NCI-H1048 (cell line): ENCODE measurements around the gene PACS1.
A peak's percentile ranks its signal among the peaks of the same experiment; 100 is the strongest.
"Not testable (repeated sequence)": the region's sequence is repeated elsewhere in the genome, so short reads cannot be mapped to it uniquely, and the experiment has no call there.

ENCODE experiments used
- DNase-seq: peaks from one replicate; lab custom pipeline; 2025; lab: John Stamatoyannopoulos, UW

PACS1 gene

GRCh38 chr11:66069715-66070603 is at the start of gene PACS1:
TSS of gene PACS1 (plus strand) at chr11:66070272. CDS start at chr11:66070487, 215 bp downstream.
- peak; percentile 29 for DNase-seq

DNA sequence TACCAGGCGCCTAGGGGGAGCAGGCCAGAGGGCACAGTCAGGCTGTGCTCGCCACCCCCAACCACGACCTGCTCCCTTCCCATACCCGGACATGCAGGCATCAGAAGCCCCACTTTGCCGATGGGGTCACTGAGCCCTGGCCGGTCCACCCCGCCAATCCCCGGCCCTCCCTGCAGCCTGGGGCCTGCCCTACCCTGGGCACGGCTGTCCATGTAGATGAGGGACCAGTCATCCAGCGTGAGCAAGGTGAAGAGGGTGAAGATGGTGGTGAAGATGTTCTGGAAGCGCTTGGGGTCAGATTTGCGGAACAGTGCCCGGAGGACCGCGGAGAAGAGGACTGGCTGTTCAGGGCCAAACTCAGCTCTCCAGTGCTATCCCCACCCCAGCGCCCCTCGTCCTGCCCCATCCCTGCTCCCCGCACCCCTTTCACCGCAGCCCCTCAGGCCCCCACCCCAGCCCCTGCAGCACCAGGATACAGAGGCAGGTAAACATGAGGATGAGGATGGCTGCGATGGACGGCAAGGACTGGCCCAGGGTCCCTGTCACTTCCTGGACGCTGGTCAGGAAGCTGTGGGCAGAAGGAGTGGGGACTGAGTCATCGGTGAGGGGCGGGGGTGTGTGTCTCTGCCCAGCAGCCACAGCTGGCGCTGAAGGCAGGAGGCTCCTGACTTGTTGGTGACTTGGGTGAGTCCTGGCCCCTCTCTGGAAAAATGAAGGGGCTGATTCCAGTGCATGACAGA is 49.3 kb upstream of the PACS1 start:
- no peak for DNase-seq

DNA sequence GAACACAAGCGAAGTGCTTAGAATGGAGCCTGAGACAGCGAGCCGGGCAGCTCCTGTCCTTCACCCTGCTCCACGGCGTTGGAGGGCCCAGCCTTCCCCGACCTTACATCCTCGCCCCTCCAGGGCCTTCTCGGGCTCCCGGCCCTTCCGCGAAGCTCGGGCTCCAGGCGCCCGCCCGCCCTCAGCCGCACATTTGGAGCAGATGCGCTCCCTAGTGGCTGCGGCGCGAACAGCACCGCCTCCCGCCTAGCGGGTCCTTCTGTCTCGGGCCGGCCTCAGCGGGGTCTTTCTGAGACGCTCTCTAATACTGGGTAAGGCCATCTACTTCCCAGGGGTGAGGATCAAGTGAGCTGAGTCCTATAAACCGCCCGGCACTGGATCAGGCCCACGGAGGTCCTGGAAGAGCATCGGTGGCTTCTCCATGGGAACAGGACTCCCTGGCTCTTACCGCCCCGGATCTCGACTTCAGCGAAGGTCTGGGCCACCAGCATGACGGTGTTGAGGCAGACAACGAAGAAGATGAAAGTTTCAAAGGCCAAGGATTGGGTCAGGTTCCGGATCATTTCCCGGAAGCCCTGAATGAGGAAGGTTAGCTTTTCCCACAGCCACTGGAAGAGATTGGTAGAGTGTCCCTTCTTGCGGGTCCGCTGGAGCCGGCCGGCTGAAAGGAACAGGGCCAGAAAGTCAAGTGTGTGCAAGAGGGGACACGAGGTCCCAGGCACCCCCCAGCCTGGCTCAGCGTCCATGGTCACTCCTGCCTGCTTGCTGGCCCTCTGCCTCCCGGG is 47.5 kb upstream of the PACS1 start:
- peak; percentile 62 for DNase-seq

GRCh38 chr11:66023186-66023440 is 47.0 kb upstream of the PACS1 start:
- DNase-seq, result not testable (repeated sequence)

GRCh38 chr11:66026017-66026529 is 44.0 kb upstream of the PACS1 start, which contains the start of gene CATSPER1:
TSS of gene CATSPER1 (minus strand) at chr11:66026479. CDS start at chr11:66026379, 100 bp downstream.
- DNase-seq, result no peak

GRCh38 chr11:66032957-66033735 is 36.9 kb upstream of the PACS1 start:
- DNase-seq, result no peak

DNA sequence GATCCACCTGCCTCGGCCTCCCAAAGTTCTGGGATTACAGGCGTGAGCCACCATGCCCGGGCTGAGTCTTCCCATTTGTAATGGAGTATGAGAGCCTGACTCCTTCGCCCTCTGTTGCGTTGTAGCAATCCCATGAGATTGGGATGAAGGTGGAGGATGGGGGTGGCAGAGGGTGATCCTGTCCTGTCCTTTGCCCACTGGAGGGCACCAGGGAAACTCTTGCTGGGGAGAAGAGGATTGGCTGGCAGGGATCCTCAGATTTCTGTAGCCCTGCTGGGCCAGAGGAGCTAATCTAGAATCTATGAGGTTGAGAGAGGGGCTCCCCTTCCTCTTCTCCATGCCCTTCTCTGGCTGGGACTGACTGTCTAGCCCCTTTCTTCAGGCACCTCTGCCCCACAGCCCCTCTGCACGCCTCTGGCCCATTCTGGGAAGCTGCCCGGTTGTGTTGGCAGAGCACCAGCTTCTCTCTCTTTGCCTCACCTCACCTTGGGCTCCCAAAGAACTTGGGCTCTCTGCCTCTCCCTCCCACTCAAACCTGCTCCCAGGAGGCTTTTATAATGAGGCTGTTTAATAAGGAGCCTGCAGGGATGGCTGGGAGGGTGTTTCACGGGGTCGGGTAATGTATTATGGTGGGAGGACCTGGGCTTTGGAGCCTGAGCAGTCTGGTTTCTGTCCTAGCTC is 34.3 kb upstream of the PACS1 start:
- DNase-seq, result no peak

- DNase-seq, result no peak
Measured at GRCh38 chr11:66036334-66036710, 33.8 kb upstream of the PACS1 start.

- no peak for DNase-seq
Measured at GRCh38 chr11:66037327-66037726, 32.7 kb upstream of the PACS1 start.

- no peak for DNase-seq
Measured at GRCh38 chr11:66039765-66040164, 30.3 kb upstream of the PACS1 start.

- DNase-seq, result no peak
Measured at GRCh38 chr11:66042227-66042995, 27.7 kb upstream of the PACS1 start.

DNA sequence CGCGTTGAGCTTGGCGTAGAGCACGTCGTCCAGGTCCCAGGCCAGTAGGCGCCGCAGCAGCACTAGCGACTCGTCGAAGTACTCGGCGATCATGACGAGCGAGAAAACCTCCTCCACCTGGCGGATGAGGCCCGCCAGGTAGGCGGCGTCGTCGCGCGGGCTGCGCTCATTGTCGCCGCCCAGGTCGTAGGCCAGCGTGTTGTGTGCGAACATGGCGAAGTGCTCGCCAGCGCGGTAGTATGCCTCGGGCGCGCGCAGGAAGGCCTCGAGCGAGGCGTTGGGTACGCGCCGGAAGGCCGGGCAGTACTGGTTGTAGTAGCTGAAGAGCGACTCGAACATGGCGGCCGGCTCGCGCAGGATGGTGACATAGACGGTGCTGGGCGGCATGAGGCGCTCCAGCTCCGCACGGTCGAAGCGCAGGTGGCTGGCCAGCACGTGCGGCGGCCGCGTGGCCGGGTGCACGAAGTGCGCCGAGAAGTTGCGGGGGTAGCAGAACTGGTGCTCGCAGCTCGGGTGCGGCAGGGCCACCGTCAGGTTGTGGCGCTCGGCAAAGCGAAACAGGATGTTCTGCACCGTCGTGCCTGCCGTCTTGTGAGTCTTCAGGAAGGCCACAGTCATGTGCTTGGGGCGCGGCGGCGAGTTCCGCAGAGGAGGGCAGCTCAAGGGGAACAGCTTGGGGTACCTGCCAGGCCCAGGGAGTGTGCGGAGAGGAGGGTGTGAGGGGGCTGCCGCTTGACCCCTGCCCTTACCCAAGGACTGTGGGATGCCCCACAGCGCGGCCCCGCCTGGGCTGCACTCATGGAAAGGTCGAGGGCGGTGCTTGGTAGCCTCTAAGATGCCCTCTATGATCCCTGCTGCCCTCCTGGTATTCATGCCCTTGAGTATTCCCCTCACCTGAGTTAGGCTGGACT is 26.8 kb upstream of the PACS1 start:
- DNase-seq, result no peak

- DNase-seq, result no peak
Measured at GRCh38 chr11:66044757-66045156, 25.3 kb upstream of the PACS1 start.

DNA sequence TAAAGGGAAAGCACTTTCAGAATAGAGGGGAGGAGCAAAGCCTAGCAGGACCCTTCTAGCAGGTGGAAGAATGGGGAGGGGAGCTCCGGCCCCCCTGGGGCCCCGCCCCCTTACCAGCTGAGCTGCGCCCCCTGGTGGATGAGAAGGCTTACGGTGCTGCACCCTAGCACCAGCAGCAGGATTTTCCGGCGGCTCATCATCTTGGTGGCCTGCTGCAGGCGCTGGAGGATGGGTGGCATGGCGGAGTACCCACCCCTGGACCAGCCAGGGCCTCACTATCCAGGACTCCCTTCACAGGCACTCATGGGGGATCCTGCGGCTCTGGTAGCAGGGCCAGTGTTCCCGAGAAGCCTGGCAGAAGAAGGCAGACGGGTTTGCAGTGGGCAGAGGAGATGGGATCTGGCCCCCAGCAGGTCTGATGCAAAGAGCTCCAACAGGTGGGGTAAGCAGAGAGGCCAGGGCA is 24.9 kb upstream of the PACS1 start:
- DNase-seq, result peak; percentile 56

GRCh38 chr11:66046901-66047300 is 23.2 kb upstream of the PACS1 start:
- no peak for DNase-seq

- no peak for DNase-seq
Measured at GRCh38 chr11:66047541-66048365, 22.3 kb upstream of the PACS1 start.

GRCh38 chr11:66048547-66049323 is 21.3 kb upstream of the PACS1 start, which contains the start of gene GAL3ST3:
TSS of gene GAL3ST3 (minus strand) at chr11:66049161. CDS start at chr11:66045415, 3,746 bp downstream.
- no peak for DNase-seq
